HG02884 (cell line): ENCODE data around the gene N4BP2.
A peak's percentile ranks its signal among the peaks of the same experiment; 100 is the strongest.
"Not testable (repeated sequence)": the region's sequence is repeated elsewhere in the genome, so short reads cannot be mapped to it uniquely, and the experiment has no call there.

ENCODE experiments used
- ATAC-seq: cut with Tn5 transposase; IDR thresholded peaks from one replicate; pipeline ENCODE4 v1.9.1; 2021; ENCODE audit warnings: mild to moderate bottlenecking, moderate library complexity; ENCODE audit not compliant: unreplicated experiment

Gene N4BP2

DNA sequence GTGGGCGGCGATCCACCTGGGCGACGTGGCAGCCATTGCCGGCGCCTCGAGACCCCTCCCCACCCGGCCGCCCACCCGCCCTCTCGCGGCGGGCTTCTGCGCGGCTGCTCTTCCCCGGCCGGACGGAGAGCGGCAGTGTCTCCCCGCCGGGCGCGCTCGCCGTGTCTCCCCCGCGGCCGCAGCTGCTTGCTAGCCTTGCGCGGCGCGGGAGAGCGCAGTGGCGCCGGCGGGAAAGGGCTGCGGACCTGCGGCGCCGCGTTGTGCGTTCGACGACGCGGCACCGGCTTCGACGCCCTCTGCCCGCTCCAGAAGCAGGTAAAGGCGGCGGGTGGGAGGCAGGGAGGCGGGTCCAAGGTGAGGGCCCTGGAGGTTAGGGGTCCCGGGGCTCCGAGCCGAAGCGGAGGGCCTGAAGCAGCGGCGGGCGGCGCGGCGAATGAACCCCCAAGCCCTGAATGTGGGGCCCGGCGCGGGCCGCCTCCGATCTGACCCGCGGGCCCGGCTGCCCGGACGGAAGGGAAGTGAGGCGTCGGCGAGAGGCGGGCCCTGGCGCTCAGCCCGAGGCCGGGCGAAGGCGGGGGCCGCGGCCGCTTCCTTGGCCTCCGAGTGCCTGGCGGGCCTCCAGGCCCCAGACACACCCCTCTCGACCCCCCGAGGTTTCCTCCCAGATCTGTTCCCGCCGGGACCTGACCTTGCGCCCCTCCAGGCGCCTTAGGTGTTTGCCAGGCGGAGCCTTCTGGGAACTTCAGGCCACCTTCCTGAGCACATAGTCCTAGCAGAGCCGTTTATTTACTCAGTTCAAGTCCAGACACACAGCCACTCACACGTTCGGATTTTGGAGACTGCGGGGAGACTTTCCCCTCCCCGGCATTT is at the start of gene N4BP2:
N4BP2 (plus strand) TSS at position 135 of the 870 bp plus-strand sequence. CDS start 40,491 bp downstream, outside the sequence.
- ATAC-seq, result peak; percentile 47

DNA sequence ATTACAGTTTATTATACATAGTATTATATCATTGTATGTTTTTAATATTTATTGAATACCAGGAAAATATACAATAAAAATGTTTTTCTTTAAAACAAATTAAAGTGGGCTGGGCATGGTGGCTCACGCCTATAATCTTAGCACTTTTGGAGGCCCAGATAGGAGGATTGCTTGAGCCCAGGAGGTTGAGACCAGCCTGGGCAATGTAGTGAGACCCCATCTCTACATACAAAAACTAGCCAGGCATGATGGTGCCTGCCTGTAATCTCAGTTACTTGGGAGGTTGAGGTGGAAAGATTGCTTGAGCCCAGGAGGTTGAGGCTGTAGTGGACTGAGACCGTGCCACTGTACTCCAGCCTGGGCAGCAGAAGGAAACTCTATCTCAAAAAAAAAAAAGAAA is 40.6 kb upstream of the N4BP2 start:
- ATAC-seq, result no peak

DNA sequence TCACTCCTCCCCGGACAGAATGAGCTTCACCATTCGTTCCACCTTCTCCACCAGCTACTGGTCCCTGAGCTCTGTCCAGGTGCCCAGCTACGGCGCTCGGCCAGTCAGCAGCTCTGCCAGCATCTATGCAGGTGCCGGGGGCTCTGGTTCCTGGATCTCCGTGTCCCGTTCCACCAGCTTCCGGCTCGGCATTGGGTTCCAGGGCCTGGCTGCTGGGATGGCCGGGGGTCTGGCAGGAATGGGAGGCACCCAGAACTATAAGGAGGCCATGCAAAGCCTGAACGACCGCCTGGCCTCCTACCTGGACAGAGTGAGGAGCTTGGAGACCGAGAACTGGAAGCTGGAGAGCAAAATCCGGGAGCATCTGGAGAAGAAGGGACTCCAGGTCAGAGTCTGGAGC is 36.4 kb upstream of the N4BP2 start:
- ATAC-seq, result no peak

DNA sequence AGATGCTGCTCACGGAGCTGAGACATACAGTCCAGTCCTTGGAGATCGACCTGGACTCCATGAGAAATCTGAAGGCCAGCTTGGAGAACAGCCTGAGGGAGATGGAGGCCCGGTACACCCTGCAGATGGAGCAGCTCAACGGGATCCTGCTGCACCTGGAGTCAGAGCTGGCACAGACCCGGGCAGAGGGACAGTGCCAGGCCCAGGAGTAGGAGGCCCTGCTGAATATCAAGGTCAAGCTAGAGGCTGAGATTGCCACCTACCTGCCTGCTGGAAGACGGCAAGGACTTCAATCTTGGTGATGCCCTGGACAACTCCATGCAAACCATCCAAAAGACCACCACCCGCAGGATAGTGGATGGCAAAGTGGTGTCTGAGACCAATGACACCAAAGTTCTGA is 35.5 kb upstream of the N4BP2 start:
- not testable (repeated sequence) for ATAC-seq

DNA sequence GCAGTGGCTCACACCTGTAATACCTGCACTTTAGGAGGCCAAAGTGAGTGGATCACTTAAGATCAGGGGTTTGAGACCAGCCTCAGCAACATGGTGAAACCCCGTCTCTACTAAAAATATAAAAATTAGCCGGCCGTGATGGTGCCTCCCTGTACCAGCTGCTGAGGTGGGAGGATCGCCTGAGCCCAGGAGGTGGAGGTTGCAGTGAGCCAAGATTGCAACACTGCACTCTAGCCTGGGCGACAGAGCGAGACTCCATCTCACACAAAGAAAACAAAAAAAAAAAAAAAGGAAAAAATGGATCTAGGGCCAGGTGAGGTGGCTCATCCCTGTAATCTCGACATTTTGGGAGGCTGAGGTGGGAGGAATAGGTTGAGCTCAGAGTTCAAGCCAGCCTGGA is 32.6 kb upstream of the N4BP2 start:
- ATAC-seq, result not testable (repeated sequence)

DNA sequence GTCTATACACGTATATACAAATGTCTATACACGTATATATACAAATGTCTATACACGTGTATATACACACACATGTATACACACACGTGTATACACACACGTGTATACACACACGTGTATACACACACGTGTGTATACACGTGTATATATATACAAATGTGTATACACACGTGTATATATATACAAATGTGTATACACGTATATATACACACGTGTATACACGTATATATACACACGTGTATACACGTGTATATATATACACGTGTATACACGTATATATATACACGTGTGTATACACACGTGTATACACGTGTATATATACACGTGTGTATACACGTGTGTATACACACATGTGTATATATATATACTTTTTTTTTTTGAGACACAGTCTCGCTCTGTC is 23.9 kb upstream of the N4BP2 start:
- no peak for ATAC-seq

DNA sequence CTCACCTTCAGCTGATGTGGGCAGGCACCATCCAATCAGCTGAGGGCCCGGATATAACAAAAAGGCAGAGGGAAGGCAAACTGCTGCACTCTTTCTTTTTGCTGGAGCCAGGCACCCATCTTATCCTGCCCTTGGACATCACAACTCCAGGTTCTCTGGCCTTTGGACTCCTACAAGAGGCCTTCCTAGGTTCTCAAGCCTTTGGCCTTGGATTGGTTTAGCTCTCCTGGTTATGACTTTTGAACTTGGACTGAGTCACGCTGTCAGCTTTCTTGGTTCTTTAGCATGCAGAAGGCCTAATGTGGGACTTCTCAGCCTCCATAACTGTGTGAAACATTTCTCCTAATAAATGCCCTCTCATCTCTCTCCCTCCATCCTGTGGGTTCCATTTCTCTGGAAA is 23.0 kb upstream of the N4BP2 start:
- no peak for ATAC-seq

DNA sequence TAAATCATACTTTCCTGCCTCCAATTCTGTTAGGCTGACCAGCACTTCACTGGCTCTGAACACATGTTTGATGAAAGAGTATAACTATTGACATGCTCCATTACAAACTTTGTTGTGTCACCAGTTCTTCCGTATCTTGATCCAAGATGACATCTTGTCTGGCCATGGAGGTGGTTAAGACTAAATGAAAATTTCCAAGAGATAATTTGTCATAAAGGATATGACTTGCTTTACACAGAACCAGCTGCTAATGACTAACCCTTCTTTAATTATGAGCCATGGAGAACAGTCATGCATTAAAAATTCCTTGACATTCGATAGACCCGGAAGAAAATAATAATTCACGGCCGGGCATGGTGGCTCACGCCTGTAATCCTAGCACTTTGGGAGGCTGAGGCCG is 17.7 kb upstream of the N4BP2 start:
- no peak for ATAC-seq

DNA sequence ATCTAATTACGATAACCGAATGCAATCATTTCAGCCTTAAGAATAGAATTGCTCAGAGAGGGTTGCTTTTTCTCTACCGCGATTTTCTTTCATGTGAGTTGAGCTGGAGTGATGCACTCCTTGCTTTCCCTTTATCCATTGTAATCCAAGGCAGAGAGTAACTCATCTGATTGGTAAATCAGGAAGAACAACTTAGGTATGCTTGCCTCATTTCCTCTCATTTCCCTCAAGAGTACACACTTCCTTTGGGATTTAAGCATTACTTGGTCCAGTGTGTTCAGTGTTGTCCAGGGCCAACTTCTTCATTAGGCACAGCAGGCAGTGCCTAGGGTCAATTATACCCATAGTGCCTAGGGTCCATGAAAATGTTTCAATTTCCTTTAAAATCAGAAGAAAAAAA is 15.7 kb upstream of the N4BP2 start:
- no peak for ATAC-seq

DNA sequence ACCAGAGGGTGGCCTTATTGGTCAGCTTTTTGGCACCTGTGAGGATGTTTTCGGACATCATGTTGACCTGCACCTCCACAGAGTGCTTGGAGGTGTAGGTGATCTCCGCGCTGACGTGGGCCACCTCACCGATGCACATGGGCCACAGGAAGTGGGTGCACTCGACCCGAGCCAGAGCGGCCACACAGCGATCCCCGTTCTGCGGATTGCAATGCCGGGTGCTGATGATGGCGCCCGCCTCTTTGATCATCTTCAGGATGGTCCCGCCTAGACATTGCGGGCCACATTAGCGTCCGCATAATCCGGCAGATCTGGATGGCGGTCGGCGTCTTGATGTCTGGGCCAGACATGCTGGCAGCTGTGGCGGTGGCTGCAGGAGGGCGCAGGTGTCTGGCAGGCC is 12.9 kb upstream of the N4BP2 start:
- no peak for ATAC-seq

DNA sequence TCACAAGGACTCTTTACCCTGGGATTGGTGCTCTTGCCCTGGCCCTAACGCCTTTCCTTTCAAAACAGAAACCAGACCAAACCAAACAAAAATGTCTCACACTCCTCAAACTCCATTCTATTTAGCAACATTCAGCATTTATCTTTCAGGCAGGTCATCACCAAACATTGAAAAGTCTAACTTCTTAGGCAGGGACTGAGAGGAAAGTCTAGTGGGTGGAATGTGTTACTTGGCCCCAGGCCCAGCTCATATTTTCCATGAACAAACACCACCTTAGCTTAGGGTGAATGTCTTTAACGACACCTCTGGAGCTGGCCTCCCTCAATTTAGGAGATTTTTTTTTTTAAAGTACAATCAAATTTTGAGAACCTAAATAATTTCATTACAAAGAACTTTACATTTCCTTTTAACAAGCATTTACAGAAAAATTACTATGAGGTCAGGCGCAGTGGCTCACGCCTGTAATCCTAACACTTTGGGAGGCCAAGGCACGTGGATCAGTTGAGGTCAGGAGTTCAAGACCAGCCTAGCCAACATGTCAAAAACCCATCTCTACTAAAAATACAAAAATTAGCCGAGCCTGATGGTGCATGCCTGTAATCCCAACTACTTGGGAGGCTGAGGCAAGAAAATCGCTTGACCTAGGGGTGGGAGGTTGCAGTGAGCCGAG is 10.2 kb upstream of the N4BP2 start:
- ATAC-seq, result no peak

DNA sequence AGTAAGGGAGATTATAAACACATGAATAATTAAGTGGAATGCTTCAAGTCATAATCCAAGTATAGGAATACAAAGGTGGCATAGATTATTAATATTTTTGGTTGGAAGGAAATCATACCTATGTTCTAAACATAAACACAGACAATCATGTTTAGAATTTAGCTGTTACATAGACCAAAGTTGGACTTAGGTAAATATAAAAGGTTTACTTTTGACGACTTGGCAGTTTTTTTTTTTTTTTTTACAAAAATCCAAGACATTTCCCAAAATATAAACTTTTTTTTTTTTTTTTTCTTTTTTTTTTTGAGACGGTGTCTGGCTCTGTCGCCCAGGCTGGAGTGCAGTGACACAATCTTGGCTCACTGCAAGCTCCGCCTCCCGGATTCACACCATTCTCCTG is 3.5 kb upstream of the N4BP2 start:
- no peak for ATAC-seq

DNA sequence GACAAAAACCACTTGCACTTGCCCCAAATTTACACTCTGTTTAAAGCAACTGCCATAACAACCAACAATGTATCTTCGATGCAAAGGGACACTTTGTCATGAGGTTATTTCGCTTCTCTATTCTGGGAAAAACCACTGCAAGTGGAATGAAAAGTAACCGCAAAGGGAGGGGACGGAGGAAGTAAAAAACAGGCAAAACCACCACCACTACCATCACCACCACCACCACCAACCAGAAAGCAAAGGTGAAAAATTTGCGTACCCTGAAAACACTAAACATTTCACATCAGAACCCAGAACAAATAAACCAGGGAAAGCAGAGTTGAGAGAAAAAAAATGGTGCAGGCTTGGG is 1.2 kb upstream of the N4BP2 start:
- ATAC-seq, result no peak

DNA sequence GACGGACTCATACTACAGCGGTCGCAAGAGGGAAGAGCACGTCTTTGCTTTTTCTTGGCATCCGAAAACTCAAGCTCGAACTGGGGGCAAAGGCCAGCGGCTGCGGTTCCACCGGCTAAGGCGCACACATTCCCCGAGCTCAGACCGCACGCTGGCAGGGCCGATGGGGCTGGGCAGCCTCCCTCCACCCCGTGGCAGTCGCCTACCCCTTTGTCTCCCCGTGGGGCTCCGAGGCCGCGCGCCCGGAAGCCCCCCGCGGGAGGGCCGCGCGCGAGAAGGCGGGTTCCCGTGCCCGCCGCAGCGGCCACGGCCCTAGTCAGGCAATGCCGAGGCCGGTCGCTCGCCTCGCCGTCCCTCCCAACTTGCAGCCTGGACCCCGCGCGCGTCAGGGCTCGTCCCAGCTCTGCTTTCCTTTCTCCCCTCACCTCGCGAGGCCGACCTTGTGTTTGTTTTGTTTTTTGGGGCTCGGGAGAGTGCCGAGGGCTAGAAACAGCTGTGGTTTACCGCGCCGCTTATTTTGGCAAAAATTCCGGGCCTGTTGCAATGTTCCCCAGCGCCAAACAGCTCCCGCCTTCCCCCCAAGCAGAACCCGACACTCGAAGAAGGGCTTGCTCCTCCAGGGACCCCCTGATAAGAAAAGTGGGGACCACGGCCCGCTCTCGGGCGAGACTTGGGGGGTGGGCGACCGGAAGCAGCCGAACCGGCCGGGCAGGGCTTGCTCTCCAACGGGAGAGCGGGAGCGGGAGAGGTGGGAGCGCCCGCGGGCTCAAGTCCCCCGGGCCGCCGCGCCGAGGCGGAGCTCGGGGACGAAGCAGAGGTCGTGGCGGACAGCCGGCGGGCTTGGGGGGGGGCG is 561 bp upstream of the N4BP2 start:
- ATAC-seq, result peak; percentile 10

DNA sequence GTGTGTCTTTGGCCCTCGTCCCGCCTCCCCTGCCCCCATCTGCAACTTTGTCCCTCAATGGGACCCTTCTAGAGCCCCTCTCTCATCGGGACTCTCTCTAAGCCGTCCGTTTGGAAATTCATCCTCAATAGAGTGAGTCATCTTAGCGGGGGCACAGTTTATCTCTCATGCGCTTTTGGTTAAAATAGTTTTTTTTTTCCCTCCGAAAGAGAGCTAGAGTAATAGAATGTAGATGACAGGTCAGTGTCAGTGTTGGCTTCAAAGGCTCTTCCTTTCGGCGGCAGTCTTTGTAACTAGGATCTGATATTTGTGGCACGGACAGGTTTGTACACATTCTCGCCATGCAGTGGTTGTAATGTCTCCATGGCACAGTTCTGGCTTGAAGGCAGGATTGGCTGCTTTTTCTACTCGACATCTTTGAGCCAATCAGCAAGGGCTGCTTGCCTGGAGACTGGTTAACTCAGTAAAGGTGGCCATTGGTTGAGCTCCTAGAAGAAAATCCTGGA is 989 bp downstream of the N4BP2 start:
- ATAC-seq, result peak; percentile 70

DNA sequence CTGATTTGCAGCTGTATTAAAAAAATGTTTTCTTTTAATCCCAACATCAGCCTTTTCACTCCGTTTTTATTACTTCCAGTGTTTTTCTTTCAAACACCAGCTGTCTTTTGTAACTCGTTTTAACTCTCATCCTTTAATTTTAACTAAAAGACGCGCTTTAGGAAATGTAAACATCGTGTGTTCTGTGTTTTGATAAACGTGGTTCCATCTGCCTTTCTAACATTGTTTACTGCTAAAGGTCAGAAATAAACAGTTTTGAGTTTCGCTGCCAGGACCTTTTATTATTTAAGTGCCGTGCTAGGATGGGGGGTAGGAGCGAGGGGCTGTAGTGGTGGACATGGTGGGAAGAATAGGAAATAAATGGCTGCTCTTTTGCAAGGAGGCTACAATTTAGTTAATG is 1.5 kb downstream of the N4BP2 start:
- no peak for ATAC-seq

DNA sequence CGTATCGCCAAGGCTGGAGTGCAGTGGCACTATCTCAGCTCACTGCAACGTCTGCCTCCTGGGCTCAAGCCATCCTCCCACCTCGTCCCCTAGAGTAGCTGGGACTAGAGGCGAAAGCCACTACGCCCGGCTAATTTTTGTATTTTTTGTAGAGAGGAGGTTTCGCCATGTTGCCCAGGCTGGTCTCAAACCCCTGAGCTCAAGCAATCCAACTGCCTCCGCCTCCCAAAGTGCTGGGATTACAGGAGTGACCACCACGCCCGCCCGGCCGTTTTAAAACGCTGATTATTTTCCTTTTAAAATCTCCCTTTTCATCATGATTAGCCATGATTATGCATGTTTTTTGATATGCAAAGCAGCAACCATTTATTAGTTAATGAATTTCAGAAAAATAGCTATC is 2.2 kb downstream of the N4BP2 start:
- ATAC-seq, result no peak

DNA sequence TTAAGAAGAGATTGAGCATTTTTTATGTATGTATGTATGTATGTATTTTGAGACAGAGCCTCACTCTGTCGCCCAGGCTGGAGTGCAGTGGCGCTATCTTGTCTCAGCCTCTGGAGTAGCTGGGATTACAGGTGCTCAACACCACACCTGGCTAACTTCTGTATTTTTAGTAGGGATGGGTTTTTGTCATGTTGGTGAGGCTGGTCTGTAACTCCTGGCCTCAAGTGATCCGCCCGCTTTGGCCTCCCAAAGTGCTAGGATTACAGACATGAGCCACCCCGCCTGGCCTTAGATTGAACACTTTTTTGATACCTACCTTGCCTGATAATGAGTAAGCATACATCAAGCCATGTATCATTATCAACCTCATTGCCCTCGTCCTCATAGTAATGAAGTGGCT is 2.7 kb downstream of the N4BP2 start:
- no peak for ATAC-seq

DNA sequence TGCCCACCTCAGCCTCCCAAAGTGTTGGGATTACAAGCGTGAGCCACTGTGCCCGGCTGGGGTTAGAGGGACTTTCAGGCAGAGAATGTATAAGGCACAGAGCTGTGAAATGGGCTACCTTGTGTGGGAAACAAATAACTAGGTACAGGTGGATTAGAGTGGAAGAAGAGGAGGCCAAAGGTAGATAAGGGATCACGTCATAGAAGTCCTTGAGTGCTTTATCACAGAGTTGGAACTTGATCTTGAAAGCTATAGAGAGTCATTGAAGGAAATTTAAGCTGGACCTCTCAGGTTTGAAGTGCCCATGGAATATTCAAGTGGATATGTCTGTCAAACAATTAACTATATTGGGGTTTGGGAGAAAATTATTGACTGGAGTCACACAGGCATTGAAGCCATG is 8.4 kb downstream of the N4BP2 start:
- no peak for ATAC-seq

DNA sequence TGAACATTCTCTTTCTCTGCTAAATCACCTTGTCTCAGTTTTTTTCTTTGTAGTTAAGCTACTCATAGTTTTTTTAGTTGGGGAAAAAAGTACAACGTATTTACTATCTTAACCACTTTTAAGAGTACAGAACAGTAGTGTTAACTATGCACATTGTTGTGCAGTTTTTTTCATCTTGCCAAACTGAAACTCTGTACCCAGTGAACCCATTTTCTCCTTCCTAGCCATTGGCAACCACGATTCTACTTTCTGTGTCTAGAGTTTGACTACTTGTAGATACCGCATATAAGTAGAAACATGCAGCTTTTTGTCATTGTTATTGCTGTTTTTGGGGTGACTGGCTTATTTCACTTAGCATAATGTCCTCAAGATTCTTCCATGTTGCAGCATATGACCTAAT is 10.0 kb downstream of the N4BP2 start:
- no peak for ATAC-seq

DNA sequence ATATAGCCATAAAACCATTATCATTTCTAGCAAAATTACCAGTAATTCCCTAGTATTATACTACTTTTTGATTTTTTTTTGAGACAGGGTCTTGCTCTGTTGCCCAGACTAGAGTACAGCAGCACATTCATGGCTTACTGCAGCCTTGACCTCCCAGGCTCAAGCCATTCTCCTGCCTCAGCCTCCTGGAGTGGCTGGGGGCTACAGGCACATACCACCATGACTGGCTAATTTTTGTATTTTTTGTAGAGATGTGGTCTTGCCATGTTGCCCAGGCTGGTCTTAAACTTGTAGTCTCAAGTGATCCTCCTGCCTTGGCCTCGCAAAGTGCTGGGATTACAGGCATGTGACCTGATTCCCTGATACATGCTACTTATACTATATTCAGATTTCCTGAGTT is 13.7 kb downstream of the N4BP2 start:
- no peak for ATAC-seq
